Adipocyte (in vitro differentiated cells): ENCODE results near the gene ANO10.
"Not testable (repeated sequence)": the region's sequence is repeated elsewhere in the genome, so short reads cannot be mapped to it uniquely, and the experiment has no call there.

Source experiments
- DNase-seq: peaks from one replicate; pipeline ENCODE4 v3.0.0-alpha.2; 2015; ENCODE audit warnings: low read depth
- H3K27me3 ChIP-seq: replicated peaks from 2 replicates; pipeline ENCODE4 v1.7.0; 2013; ENCODE audit warnings: mild to moderate bottlenecking, low read length, moderate library complexity; ENCODE audit not compliant: control insufficient read depth, insufficient read depth
- H3K36me3 ChIP-seq: 2 replicates; pipeline ENCODE4 v1.7.0; 2013; ENCODE audit warnings: low read length, mild to moderate bottlenecking, moderate library complexity; ENCODE audit not compliant: control insufficient read depth, insufficient read depth, severe bottlenecking
- H3K4me1 ChIP-seq: 2 replicates; pipeline ENCODE4 v1.7.0; 2013; ENCODE audit warnings: mild to moderate bottlenecking, low read length, moderate library complexity; ENCODE audit not compliant: control insufficient read depth, insufficient read depth
- H3K4me3 ChIP-seq: 2 replicates; pipeline ENCODE4 v1.7.0; 2013; ENCODE audit warnings: mild to moderate bottlenecking, low read length, moderate library complexity
- H3K9ac ChIP-seq: 2 replicates; pipeline ENCODE4 v1.7.0; 2013; ENCODE audit warnings: mild to moderate bottlenecking, low read length, moderate library complexity
- H3K9me3 ChIP-seq: 2 replicates; pipeline ENCODE4 v1.7.0; 2013; ENCODE audit warnings: mild to moderate bottlenecking, low read length, moderate library complexity; ENCODE audit not compliant: control insufficient read depth

ANO10 gene, protein sequence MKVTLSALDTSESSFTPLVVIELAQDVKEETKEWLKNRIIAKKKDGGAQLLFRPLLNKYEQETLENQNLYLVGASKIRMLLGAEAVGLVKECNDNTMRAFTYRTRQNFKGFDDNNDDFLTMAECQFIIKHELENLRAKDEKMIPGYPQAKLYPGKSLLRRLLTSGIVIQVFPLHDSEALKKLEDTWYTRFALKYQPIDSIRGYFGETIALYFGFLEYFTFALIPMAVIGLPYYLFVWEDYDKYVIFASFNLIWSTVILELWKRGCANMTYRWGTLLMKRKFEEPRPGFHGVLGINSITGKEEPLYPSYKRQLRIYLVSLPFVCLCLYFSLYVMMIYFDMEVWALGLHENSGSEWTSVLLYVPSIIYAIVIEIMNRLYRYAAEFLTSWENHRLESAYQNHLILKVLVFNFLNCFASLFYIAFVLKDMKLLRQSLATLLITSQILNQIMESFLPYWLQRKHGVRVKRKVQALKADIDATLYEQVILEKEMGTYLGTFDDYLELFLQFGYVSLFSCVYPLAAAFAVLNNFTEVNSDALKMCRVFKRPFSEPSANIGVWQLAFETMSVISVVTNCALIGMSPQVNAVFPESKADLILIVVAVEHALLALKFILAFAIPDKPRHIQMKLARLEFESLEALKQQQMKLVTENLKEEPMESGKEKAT

DNA sequence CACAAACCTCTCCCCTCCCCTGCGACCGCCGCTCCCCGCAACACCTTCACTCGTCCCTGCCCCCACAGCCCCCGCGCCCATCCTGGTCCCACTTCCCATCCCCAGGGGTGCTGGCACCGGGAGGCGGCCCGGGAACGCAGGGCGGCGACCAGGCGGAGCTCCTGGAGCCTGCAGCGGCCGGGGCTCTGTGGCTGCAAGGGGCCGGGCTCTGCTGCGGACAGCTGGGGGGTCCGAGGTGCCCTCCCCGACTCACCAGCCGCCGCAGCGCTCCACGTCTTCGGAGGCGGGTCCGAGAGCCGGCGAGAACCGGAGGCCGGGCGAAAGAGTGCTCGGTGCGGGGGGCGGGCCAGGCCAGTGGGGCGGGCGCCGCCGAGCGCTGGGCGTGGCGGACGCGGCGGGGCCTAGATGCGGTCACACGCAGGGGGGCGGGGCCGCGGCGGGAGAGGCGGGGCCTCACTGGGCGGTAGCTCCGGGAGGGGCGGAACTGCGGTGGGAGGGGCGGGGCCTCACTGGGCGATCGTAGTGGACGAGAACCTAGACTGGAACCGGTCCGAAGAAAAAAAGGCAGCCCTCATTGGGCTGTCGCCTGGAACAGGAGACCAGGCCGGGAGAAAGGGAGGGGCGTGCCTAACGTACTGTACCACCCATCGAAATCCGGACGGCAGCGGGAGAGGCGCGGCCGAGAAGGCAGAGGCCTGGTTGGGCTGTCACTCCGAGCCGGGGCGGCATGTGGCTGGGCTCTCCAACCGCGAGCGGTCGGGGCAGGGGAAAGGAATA lies at the start of gene ANO10:
Gene ANO10, minus strand, starts transcription at position 356 of the 777 bp plus-strand sequence. CDS start 16,159 bp downstream, outside the sequence.
- Histone ChIP-seq H3K27me3 (no peaks in the 10 kb centered on the region), H3K9me3 (no peaks in the 10 kb centered on the region), H3K4me1 (peaks cover 21% of the 10 kb centered on the region), H3K4me3 (peak within 1 kb of the TSS; percentile 94), H3K9ac (peak within 1 kb of the TSS; percentile 90), H3K36me3 (no peaks in the 10 kb centered on the region)
- peak; percentile 99 for DNase-seq

- DNase-seq = no peak
- no peaks in the 10 kb centered on the region for H3K36me3 ChIP-seq
- no peaks in the 10 kb centered on the region for H3K27me3 ChIP-seq
- no peaks in the 10 kb centered on the region for H3K9me3 ChIP-seq
- peaks cover 6% of the 10 kb centered on the region for H3K4me1 ChIP-seq
- no peak overlapping the region for H3K9ac ChIP-seq
- H3K4me3 ChIP-seq = no peak overlapping the region
Observed at GRCh38 chr3:43670635-43671522, 49.1 kb upstream of the ANO10 start.

DNA sequence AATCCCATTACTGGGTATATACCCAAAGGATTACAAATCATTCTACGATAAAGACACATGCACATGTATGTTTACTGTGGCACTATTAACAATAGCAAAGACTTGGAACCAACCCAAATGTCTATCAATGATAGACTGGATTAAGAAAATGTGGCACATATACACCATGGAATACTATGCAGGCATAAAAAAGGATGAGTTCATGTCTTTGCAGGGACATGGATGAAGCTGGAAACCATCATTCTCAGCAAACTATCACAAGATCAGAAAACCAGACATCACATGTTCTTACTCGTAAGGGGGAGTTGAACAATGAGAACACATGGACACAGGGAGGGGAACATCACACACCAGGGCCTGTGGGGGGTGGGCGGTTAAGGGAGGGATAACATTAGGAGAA lies 43.2 kb upstream of the ANO10 start:
- not testable (repeated sequence) for H3K9me3 ChIP-seq, DNase-seq, H3K4me1 ChIP-seq, H3K4me3 ChIP-seq, H3K27me3 ChIP-seq, H3K9ac ChIP-seq, H3K36me3 ChIP-seq

DNA sequence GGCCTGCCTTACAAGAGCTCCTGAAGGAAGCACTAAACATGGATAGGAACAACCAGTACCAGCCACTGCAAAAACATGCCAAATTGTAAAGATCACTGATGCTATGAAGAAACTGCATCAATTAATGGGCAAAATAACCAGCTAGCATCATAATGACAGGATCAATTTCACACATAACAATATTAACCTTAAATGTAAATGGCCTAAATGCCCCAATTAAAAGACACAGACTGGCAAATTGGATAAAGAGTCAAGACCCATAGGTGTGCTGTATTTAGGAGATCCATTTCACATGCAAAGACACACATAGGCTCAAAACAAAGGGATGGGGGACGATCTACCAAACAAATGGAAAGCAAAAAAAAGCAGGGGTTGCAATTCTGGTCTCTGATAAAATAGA lies 39.6 kb upstream of the ANO10 start:
- not testable (repeated sequence) for H3K9ac ChIP-seq, H3K36me3 ChIP-seq, H3K4me3 ChIP-seq, DNase-seq, H3K4me1 ChIP-seq, H3K27me3 ChIP-seq, H3K9me3 ChIP-seq

DNA sequence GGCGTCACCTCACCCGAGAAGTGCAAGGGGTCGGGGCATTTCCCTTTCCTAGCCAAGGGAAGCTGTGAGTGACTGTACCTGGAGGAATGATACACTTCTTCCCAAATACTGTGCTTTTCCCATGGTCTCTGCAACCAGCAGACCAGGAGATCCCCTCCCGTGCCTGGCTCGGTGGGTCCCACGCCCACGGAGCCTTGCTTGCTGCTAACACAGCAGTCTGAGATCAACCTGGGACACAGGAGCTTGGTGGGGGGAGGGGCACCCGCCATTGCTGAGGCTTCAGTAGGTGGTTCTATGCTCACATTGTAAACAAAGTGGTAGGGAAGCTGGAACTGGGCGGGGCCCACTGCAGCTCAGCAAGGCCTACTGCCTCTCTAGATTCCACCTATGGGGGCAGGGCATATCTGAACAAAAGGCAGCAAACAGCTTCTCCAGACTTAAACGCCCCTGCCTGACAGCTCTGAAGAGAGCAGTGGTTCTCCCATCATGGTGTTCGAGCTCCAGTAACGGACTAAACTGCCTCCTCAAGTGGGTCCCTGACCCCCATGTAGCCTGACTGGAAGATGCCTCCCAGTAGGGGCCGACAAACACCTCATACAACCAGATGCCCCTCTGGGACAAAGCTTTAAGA lies 37.6 kb upstream of the ANO10 start:
- Histone ChIP-seq H3K4me1 (no peaks in the 10 kb centered on the region), H3K27me3 (no peaks in the 10 kb centered on the region), H3K9me3 (no peaks in the 10 kb centered on the region), H3K9ac (no peak overlapping the region), H3K4me3 (no peak overlapping the region), H3K36me3 (no peaks in the 10 kb centered on the region)
- DNase-seq = no peak

DNA sequence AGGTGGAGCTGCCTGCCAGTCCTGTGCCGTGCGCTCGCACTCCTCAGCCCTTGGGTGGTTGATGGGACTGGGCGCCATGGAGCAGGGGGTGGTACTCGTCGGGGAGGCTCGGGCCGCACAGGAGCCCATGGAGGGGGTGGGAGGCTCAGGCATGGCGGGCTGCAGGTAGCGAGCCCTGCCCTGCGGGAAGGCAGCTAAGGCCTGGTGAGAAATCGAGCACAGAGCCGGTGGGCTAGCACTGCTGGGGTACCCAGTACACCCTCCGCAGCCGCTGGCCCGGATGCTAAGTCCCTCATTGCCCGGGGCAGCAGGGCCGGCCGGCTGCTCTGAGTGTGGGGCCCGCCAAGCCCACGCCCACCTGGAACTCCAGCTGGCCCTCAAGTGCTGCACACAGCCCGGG lies 34.6 kb upstream of the ANO10 start:
- not testable (repeated sequence) for H3K4me1 ChIP-seq, H3K9me3 ChIP-seq, H3K36me3 ChIP-seq, H3K4me3 ChIP-seq, H3K9ac ChIP-seq, H3K27me3 ChIP-seq, DNase-seq

GRCh38 chr3:43650345-43650744 lies 28.5 kb upstream of the ANO10 start:
- no peaks in the 10 kb centered on the region for H3K36me3 ChIP-seq
- H3K4me1 ChIP-seq = peaks cover 15% of the 10 kb centered on the region
- no peak for DNase-seq
- no peaks in the 10 kb centered on the region for H3K9me3 ChIP-seq
- H3K9ac ChIP-seq = no peak overlapping the region
- no peaks in the 10 kb centered on the region for H3K27me3 ChIP-seq
- no peak overlapping the region for H3K4me3 ChIP-seq

DNA sequence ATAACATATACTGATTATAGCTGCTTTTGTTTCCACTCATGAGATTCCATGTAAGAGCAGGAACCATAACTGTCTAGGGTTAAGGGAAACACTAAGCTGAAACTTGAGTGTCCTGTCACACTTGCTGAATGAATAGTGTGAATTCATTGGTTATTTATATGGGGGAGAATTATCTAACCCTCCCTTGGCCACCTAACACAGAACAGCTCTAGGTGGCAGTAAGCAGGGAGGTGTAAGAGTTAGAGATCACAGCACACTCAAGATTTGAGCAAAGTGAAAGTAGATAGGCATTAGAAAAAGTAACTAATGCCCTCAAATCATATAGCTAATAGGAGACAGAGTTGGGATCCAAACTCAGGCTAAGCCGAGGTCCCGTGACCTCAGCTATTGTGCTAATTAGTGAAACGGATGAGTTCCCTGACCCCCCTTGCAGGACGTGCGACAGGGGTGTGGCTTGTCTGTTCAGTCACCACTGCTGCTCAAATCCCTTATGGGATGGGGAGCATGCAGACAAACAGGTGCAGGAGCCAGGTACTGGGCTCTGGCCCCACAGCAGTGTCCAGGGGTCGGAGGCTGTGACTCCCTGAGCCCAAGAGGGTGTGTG lies 27.7 kb upstream of the ANO10 start:
- H3K27me3 ChIP-seq = no peaks in the 10 kb centered on the region
- no peaks in the 10 kb centered on the region for H3K36me3 ChIP-seq
- DNase-seq = no peak
- no peak overlapping the region for H3K4me3 ChIP-seq
- peaks cover 15% of the 10 kb centered on the region for H3K4me1 ChIP-seq
- no peak overlapping the region for H3K9ac ChIP-seq
- no peaks in the 10 kb centered on the region for H3K9me3 ChIP-seq

DNA sequence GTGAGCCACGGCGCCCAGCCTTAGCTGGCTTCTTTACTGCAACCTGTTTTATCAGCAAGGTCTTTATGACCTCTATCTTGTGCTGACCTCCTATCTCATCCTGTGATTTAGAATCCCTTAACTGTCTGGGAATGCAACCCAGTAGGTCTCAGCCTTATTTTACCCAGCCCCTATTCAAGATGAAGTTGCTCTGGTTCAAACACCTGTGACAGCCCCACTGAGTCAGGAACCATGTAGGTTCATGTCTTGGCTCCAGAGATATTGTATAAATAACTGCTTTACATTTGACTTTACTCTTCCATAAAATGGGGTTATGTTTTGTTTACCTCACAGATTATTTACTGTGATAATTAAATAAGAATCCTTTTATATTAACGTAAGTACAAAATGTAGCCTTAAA lies 27.1 kb upstream of the ANO10 start:
- Histone ChIP-seq H3K9me3 (no peaks in the 10 kb centered on the region), H3K27me3 (no peaks in the 10 kb centered on the region), H3K4me3 (no peak overlapping the region), H3K4me1 (peaks cover 15% of the 10 kb centered on the region), H3K36me3 (no peaks in the 10 kb centered on the region), H3K9ac (no peak overlapping the region)
- no peak for DNase-seq
